Parathyroid adenoma (tissue), 2 donors: ENCODE data around the gene ATOH8.

Source experiments
- H2AFZ ChIP-seq: fragments of 300-600 bp; sonication (generic); one replicate; pipeline ENCODE4 v1.7.0; 2017; ENCODE audit warnings: antibody characterized with exemption, mild to moderate bottlenecking
- H3K27ac ChIP-seq: fragments of 300-600 bp; sonication (generic); one replicate; pipeline ENCODE4 v1.7.0; 2017
- H3K27me3 ChIP-seq: fragments of 300-600 bp; sonication (generic); one replicate; pipeline ENCODE4 v1.7.0; 2017; ENCODE audit warnings: low read length; ENCODE audit not compliant: control insufficient read depth, insufficient read depth
- H3K36me3 ChIP-seq: fragments of 300-600 bp; sonication (generic); one replicate; pipeline ENCODE4 v1.7.0; 2017; ENCODE audit warnings: low read length; ENCODE audit not compliant: control insufficient read depth, insufficient read depth
- H3K4me1 ChIP-seq: fragments of 300-600 bp; sonication (generic); one replicate; pipeline ENCODE4 v1.7.0; 2017; ENCODE audit warnings: control low read depth
- H3K4me2 ChIP-seq: fragments of 300-600 bp; sonication (generic); one replicate; pipeline ENCODE4 v1.7.0; 2017; ENCODE audit warnings: low read length
- H3K4me3 ChIP-seq: fragments of 300-600 bp; sonication (generic); one replicate; pipeline ENCODE4 v1.7.0; 2017; ENCODE audit warnings: low read depth, low read length
- H3K79me2 ChIP-seq: fragments of 300-600 bp; sonication (generic); one replicate; pipeline ENCODE4 v1.7.0; 2017; ENCODE audit warnings: control low read depth
- H3K9ac ChIP-seq: fragments of 300-600 bp; sonication (generic); one replicate; pipeline ENCODE4 v1.7.0; 2017; ENCODE audit warnings: mild to moderate bottlenecking
- H3K9me3 ChIP-seq: fragments of 300-600 bp; sonication (generic); one replicate; pipeline ENCODE4 v1.7.0; 2017; ENCODE audit warnings: low read length; ENCODE audit not compliant: control insufficient read depth
- CTCF ChIP-seq: fragments of 300-600 bp; sonication (generic); IDR thresholded peaks from one replicate; pipeline ENCODE4 v1.7.0; 2017; ENCODE audit warnings: antibody characterized with exemption, mild to moderate bottlenecking
- donor health status: primary hyperparathyroidism.

Gene ATOH8

DNA sequence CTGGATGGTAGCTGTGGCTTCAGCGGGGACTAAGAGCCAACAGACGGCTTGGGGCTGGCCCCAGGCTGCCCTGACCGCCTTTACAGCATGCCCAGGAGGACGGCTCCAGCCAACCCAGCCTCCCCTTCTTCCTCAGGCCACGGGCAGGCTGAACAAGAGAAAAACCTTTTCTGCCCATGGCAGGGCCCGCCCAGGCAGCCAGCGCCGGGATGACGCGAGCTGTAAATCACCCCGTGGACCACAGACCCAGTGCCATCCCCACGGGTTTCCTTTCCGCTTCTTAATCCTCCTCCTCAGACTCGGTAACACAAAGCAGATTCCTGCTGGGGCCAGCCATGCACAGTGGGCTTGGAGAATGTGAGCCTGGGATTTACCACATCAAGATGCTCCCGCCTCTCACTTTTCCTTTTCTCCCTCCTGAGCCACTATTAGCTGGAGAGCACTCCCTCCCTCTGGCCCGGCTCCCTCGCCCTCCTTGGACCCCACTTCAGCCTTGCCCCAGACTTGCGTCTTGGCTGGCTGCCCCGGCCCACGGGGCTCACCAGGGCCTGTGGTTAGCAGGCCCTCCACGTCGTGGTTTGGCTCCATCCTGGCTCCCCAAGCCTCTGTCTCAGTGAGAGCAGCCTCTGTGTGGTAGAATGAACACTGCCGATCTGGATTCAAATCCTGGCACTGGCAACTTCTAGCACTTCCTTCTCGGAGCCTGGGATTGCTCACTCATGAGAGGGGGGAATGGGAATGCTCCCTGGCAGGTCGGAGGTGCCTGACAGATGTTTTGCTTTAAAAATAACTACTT lies 31.4 kb downstream of the ATOH8 start:
- Histone ChIP-seq H3K27ac (no peak overlapping the region), H3K36me3 (no peaks in the 10 kb centered on the region), H3K4me1 (no peaks in the 10 kb centered on the region), H3K79me2 (no peaks in the 10 kb centered on the region), H3K9me3 (no peaks in the 10 kb centered on the region), H3K9ac (no peak overlapping the region), H3K4me3 (no peak overlapping the region), H3K4me2 (no peak overlapping the region), H3K27me3 (no peaks in the 10 kb centered on the region), H2AFZ (no peak overlapping the region)
- TF ChIP-seq CTCF: no peak

DNA sequence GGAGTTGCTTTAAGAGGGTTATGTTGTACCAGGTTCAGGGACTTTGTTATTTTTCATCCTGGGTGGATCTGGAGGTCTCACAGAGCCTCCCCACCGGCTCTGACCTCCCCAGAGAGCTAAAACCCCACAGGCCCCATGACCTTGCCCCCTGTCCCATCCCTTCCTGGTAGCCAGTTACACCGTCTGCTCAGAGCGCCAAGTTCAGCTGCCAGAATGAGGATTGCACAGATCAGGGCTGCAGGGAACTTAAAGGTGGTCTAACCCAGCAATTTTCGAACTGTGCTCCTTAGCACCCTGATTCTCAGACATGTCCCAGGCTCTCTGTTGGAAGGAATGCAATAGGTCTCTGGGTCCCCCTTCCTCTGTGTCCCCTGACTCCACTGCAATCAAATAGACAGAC lies 32.1 kb downstream of the ATOH8 start:
- Histone ChIP-seq H3K4me1 (no peaks in the 10 kb centered on the region), H3K79me2 (no peaks in the 10 kb centered on the region), H3K27me3 (no peaks in the 10 kb centered on the region), H3K9me3 (no peaks in the 10 kb centered on the region), H3K27ac (no peak overlapping the region), H2AFZ (no peak overlapping the region), H3K4me3 (no peak overlapping the region), H3K4me2 (no peak overlapping the region), H3K36me3 (no peaks in the 10 kb centered on the region), H3K9ac (no peak overlapping the region)
- no peak for TF ChIP-seq CTCF

DNA sequence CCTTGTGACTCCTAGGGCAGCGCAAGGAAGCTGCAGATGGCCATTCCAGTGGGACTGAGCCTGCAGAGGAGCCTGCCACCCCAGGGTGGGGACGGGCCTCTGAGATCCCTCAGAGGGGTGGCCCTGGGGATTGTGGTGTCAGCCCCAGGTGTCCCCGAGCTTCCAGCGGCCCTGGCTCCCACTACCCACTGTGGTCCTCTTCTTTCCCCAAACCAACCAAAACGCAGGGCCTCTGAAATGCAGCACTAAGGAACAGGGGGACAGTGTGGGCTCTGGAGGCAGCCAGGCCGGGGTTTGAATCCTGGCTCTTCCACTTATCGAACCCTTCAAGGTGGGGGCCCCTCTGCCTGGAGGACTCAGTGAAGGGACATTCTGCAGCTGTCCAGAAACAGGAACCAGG lies 32.7 kb downstream of the ATOH8 start:
- Histone ChIP-seq H3K9me3 (no peaks in the 10 kb centered on the region), H3K4me3 (no peak overlapping the region), H3K4me1 (no peaks in the 10 kb centered on the region), H2AFZ (no peak overlapping the region), H3K27ac (no peak overlapping the region), H3K79me2 (no peaks in the 10 kb centered on the region), H3K9ac (no peak overlapping the region), H3K27me3 (no peaks in the 10 kb centered on the region), H3K36me3 (no peaks in the 10 kb centered on the region), H3K4me2 (no peak overlapping the region)
- TF ChIP-seq CTCF: no peak

DNA sequence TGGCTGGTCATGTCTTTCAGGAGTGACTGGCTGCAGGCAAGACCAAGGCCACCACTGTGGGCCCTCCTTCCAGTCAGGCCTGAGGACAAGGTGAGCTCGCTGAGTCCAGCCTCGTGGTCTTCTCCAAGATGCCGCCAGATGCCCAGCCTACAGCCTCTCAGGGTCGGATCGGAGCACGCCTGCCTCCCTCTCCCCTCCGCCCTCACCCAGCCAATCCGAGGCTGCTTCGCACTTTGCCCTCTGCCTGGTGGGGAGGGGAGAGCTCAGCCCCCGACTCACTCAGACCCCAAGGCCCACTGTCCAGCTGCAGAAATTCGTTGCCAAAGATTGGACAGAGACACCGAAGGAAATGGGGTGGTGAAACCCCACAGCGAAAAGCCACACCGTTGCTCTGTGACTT lies 33.1 kb downstream of the ATOH8 start:
- Histone ChIP-seq H3K9me3 (no peaks in the 10 kb centered on the region), H3K79me2 (no peaks in the 10 kb centered on the region), H3K4me1 (no peaks in the 10 kb centered on the region), H2AFZ (no peak overlapping the region), H3K9ac (no peak overlapping the region), H3K36me3 (no peaks in the 10 kb centered on the region), H3K4me3 (no peak overlapping the region), H3K27me3 (no peaks in the 10 kb centered on the region), H3K4me2 (no peak overlapping the region), H3K27ac (no peak overlapping the region)
- no peak for TF ChIP-seq CTCF
